Femur (tissue), 1 donor: ENCODE results near the gene IGFBP5.

Source experiments
- DNase-seq: peaks from one replicate; pipeline ENCODE4 v3.0.0-alpha.2; 2017

IGFBP5 gene

DNA sequence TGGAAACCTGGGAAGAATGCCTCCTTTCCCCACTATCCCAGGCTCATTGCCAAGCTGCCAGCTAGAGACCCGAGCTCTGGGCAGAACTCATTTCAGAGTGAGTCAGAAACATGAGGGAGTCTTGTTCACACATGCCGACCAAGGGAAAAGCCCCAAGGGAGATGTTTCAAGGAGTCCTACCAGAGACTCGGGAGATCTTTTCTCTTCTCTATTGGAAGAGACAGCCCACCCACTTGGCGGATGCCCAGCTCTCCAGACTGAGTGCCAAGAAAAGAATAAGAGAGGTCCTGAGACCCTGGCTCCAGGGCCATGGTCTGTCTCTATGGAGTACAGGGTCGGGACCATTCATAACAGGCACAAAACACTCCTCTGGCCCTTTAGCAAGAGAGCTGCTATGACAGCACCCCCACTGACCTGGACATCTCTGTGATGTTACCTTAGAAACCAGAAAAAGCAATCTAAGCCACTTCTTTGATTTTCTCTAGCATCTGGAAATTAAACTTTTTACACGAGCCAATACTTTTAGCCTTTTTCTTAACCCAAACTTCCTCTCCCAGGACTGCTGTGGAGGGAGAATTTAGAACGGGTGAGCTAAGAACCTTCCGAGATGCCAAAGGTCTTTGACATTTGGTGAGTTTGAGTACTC is 18.5 kb upstream of the IGFBP5 start:
- DNase-seq: peak; percentile 69

DNA sequence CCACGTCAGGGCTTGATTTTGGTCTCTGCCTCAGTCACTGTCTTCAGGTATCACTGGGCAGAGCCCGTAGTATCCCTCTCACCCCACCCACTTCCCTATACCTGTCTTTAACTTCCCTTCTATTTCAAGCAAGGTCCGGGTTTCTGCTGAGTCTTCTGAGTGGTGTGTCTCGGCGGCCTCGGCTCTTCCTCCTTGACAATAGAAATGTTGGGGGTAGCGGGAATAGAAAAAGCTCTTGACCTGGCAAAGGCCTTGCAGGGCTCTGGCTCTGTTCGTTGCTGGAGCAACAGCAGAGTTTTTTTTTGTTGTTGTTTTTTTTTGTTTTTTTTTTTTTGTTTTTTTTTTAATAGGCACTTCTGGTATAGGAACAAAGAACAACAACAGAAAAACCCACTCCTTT is 16.0 kb upstream of the IGFBP5 start:
- DNase-seq: no peak

DNA sequence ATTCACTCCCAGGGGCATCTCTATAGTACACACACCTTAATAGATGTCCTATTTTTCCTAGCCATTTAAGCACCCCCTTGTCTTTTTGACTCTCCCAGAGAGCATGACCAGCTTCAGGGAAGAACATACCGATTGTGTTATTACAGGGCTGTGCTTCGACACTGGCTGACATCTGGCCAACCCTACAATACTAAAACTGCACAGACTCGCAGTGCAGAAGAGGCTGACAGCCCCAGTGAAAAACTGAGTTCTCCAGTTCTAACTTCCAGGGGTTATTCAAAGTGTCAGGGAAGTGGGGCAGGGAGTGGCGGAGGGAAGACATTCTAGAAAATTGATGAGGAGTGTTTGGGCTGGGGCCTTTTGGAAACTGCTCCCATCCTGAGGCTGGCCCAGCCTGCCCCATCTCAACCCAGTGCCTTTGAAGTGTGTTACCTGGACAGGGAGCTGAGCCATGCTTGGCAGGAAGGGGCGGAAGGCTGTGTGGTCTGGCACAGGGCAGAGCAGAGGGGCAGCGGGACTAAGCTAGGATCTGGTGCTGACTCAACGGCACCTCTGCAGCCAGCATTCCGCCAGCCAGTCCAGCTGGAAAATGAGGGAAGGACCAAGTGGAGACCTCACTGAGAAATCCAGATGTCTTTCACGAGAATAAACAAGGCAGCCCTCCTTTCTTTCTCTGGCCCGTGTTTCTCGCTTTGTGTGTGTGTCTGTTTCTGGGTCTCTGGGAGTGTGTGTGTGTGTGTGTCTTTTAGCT is 15.4 kb upstream of the IGFBP5 start:
- peak; percentile 92 for DNase-seq

DNA sequence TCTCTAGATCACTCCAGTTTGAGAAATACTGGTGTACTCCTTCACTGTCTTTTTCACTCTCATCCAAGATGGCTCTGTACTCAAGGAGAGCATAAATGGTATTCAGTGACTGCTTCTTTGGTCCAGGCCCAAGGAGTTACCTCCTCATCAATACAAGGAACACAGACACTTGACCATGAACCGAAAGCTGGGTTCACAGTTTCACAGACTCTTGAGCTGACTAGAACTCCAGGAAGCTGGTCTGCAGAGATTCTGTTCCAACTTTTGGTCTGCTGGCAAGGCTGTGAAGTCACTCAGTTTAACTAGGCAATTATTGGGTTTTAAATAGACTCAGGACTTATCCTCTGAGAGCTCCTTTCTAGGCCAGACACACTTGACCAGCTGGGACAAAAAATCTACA is 7.4 kb upstream of the IGFBP5 start:
- DNase-seq: no peak

DNA sequence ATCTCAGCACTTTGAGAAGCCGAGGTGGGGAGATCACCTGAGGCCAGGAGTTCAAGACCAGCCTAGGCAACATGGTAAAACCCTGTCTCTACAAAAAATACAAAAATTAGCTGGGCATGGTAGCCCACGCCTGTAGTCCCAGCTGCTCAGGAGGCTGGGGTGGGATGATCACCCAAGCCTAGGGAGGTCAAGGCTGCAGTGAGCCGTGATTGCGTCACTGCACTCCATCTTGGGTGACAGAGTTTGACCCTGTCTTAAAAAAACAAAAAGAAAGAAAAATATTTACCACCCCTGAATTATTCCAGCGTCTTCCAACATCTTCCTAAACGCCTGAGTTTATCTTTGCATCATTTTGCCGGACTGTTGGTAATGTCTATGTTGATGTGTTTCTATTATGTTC is 6.2 kb upstream of the IGFBP5 start:
- DNase-seq: no peak

DNA sequence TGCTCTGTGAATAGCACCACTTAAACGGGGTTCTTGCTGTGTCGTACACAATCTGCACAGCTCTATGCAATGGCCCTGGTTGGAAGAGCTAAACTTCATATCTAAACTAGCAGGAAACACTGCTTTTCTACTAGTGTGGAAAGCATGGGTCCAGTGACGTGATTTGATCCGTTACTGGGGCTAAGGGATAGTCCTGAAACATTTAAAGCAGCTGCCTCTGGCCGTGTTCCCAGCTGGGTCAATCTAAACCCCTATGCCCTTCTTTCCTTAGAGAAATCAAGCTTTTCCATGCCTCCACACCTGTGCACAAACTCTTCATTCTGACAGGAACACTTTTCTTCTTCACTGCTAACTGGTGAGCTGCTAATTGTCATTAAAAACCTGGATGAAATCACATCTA is 5.4 kb upstream of the IGFBP5 start:
- peak; percentile 63 for DNase-seq

DNA sequence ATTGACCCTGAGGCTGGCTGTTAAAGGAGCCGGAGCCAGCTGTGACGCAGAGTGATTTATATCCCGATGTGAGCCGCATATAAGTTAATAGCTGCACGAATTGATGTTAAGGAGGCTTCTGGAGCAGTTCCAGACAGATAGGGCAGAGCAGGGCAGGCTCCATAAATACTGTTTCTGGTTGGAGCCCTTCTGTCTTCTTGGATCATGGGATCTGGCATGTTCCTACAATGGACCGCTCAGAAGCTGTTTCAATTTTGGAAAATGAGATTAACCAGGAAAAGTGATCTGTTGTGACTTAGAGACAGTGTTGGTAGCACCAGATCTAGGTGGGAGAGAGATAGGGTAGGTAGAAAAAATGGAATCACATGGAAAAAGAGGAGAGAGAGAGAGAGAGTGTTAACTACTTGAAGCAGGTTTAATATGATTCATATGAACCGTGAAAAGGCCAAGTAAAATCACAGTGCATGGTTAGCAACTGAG is 4.8 kb upstream of the IGFBP5 start:
- DNase-seq: peak; percentile 73

DNA sequence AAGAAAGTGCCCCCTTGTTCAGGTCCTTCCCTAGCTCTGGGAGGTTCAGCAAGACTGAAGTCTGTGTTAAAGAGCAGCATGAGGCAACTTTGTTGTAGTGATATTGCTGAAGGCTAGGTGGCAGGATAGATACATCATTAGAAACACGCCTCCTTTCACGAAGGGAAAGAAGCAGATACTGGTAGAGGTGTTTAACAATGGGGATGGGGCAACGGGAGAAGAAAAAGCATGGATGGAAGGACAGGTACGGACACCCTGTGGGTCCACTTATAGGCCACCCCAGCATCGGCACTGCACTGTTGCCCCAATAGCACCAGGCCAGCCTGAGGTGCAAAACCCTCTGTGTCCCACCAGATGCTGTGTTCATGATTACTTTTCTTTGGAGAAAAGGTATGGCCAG is 3.5 kb upstream of the IGFBP5 start:
- peak; percentile 43 for DNase-seq

DNA sequence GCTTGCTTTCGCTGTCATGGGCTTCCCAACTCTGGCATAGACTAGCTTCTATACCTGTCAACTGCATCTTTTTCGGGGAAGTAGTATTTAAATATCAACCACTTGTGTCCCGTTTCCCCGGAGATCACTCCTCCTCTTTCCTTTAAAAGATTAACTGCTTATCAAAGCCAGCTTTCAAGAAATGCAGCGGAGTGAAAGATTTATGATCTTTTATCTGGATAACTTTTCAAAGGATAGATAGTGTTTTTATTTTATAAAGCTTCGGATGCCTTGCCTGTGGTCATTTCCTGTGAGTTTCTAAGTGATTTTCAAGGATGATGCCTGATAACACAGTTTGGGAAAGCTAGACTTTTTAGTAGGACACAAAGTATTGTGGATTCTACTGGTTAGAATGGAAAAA is 2.9 kb upstream of the IGFBP5 start:
- no peak for DNase-seq

DNA sequence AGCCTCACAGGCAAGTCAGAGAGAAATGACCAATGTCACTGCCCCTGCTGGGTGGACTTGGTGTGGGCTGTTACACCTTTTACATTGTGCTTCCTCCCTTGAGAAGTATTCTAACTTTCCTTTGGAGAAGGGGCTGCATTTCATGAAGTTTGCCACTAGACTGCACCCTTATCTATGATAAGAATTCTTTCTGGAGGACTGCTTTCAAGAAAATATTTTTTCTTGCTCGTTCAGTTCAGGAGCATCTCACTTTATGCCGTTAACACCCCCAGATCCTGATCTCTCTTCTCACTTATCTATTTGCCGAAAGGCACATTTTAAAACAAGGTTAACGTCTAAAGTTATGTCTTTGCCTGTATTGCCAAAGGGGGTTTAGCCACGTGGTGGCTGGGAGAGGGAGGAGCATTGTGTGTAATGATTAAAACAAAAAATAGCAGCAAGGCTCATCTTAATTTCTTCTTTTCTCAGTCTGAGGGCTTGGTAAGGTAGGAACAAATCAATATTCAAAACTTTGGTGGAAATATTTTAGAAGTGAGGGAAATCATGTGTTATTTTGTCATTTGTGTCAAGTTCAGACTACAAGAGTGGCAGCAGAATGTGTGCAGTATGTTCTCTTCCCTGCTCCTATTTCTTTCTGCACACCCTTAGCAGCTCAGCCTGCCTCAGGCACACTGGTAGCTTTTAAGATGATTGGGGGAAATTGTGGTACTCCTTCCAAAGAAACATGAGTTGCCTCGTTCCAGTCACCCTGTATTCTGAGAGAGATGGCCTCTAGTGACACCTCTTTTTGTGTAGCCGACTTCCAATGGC is 1.6 kb upstream of the IGFBP5 start:
- DNase-seq: no peak

DNA sequence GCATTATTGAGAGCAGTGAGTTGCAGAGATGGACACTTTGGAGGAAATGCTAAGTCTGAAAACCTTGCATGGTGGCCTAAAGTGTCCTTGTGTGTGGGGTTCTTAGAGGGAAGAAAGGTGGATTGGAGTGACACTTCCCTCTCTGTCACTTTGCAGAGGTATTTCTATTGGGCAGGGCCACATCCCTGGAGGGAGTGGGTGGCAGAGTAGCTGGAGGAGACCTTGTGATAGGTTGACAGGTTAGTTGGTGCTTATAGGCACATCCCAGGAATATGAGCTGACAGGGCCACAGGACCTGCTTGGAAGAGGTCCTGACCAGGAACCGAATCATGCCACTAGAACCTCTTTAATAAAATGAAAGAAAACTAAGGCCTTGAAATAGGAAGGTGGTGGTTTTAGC is 972 bp upstream of the IGFBP5 start:
- DNase-seq: no peak

DNA sequence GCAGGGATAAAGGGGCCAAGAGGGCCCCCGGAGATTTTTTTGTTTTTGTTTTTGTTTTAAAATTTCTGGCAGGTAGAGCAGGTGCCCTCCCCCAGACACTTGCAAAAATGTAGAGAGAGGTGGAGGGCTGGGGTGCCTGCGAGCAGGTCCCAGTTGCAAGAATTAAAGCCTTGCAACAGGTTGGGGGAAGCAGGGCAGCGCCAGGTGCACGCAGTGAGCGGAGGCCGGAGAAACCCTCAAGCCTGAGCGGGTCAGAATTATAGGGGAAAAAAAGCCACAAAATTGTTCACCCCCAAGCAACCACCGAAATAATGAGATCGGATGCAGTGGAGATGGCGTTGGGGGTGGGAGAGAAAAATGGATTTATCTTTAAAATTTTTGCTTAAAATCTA is 527 bp downstream of the IGFBP5 start:
- DNase-seq: no peak

DNA sequence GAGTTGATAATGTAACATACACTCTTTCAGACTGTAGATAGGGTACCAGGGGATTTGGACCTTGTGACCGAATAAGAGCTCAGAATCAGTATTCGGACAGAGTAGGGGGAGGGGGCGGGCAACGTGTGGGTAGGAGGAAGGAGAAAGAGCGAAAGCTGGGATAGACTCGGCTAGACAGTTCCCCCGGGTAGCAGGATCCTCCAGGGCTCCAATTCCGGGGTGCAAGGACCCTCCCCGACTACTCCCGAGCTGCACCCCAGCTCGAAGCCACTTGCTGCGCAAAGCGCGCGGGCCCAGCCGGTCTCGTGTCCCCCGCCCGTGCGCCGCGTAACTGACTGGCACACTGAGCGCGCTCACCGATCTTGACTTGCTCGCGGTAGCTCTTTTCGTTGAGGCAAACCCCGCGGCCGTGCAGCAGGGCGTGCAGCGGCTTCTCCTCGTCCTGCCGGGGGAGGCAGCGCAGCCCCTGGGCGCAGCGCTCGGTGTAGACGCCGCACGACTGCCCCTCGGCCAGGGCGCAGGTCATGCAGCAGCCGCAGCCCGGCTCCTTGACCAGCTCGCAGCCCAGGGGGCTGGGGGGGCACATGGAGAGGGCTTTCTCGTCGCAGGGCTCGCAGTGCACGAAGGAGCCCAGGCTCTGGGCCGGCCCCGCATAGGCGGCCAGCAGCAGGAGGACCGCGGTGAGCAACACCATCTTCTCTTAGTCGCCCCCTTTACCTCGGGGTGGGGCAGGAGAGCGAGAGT is 1.1 kb downstream of the IGFBP5 start:
- peak; percentile 73 for DNase-seq

DNA sequence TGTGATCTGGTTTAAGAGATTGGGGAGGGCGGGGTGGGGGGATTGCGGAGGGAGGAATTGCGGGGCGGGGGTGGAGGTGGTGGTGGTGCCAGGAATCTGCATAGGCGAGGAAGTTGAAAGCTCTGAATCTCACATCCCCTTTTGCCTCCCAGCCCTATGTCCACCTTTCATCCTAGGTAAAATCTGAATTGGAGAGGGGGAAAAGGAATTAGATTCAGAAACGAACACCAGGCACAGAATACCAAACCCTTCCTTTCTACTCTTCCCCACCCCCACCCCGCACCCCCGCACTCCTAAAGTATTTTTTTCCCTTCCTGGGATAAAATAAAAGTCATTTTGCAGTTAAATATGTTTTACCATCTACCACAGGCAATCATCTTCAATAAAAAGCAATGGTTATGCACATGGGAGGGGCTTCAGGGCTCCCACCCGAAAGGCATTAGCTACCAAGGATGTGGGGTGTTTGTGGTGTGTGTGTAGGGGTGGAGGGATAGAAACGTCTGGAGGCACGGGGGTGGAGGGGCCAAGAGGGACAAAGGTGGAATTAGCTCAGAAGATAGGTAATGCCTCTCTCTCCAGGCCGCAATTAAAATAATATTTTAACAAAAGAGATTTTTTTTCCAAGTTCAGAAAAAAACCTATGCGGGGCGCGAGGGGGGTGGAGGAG is 1.8 kb downstream of the IGFBP5 start:
- DNase-seq: peak; percentile 43

DNA sequence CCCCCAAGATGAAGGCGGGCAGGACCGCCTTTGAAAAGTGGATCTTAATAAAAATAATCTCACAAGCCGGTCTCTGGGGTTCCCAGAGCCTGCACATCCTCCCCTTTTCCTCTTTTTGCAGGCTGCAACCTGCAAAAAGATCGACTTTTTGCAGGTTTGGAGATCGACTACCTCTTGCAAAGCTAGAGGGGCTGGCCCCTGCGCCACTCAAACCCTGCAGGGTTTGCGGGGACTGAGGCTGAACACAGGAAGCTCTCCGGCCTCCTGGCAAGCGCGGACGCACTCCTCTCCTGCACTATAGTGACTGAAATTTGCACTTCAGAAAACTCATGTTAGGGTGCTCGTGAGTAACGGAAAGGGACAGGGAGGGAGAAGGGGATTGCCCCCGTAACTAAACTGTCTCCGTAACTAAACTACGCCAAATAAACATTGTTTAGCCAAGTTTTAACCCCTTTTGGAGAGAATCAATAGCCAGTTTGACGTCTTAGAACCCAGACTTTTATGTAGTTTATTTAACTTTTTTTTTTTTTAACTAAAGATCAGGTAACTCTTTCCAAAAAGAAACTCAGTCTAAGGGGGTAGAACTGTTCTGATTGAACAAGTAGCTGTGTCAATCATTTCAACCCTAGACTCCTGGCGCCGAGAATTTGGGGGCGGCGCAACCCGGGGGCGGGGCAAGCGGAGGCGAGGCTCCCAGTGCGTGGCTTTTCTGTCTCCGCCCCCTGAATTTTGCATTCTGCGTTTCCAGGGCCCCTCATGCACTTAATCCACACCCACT is 2.5 kb downstream of the IGFBP5 start:
- peak; percentile 95 for DNase-seq

DNA sequence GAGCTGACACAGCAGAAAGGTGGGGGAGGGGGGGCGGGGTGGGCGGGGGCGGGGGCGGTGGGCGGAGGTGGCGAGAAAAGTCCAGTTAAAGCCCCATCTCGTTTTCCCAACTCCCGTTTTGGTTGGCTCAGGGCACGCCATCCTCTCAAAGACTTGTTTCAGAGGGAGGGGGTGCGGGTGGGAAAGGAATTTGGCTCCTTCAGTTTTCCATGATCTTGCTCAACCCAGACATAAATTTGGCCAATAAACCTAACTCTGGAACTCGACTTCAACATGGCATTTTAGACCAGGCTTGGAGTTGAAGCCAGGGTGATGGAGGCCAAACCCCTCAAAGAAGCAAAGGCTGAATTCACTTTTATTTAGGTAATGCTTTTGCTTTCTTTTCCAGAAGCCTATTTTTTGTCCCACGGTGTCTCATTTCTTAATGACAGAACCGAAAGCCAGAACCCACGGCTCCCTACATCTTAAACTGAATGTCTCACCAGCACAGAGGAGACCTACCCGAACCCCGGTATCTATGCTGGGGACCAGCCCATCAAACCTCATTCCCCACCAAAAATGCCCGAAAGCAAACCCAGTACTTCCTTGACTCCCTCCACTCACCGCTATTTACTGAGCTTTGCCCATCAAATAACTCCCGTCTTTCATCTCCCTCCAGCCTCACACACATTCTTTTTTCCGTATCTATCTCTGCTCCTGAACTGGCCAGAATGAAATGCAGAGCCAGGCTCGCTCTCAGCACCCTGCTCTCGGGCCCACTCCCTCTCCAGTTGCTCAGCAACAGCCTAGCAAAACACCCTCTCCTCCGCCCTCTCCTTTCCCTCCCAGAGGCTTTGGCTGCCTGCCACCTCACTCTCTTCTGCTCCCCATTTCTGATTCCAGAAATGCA is 4.3 kb downstream of the IGFBP5 start:
- peak; percentile 93 for DNase-seq

DNA sequence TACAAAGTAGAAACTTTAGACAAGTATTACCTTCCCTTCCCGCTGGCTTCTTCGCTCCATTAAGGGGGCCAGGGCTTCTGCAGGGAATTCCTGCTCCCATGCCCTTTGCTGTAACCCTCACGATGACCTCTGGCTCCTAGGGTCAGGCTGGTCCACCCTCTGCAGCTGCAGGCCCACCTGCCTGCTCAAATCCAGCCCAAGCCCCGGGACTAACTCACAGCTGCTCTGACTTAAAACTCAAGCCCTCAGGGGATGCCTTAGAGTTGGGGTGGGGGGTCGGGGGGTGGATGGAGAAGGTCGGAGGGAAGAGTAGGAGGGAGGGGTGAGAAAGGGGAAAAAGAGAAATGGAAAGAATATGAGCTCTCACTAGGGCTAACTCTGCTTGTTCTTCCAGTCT is 4.9 kb downstream of the IGFBP5 start:
- DNase-seq: no peak

DNA sequence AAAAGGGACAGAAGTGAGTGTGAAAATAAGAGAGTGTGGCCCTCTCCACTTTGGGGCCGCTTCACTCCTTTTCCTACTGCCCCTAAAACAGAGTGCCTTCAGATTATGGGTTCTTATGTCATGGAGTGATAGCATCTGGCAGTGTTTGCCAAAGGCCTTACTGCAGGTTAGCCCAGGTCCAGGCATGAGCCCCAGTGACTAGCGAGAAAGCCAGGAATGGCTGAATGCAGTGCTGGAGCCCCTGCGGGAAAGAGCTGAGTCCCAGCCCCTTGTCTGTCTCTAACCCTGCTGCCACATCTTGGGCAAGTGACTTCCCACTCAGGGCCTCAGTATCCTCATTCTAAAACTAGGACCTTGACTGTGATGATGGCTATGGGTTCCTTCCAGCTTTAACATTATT is 6.0 kb downstream of the IGFBP5 start:
- DNase-seq: no peak

DNA sequence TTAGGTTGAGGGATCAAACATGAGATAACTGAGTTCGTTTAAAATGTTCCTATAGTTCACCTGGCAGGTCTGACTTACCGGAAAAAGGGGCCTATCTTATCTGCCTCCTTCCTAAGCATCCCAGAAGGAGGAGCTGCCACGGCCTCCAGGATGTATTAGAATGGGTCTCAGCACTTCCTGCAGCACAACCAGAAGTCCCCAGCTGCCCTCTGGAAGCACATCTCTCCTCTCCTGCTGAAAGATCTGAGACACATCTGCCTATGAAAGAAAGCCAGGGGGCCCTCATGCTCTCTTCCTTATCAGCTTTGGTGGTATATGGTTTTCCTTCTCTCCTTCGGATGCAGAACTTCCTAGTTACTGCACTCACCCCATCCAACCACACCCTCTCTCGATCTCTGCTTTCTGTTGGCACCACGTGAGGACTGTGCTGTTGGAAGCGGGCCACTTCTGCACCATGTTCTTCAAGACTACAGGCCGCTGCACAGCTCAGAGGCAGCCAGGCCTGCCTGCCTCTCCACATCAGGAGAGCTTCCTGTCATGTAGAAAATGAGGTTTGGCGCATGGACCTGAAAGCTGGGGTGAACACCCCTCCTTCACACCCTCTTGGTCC is 6.5 kb downstream of the IGFBP5 start:
- no peak for DNase-seq

DNA sequence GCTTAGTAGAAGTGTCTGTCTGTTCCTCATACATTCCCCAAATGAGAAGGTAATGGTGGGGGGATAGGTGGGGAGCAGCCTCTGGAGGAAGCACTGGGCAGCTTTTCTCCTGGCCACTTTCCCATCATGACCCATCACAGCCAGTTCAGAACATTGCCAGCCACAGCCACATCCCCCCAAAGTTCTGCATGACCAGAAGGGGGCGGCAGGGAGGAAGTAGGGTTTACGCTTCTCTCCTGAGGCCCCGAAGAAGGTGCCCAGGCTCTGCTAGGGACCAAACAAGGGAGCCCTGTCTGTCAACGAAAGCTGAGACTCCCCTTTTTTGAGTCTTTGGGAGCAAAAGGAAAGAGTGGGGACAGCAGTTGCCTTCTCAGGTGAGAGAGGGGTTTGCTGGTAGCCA is 7.7 kb downstream of the IGFBP5 start:
- no peak for DNase-seq
